Panc1 (cell line): ENCODE data around the gene BRAF. TPM values are rescaled to one million over a fixed set of nuclear protein-coding genes. Genes with fewer than 3 reads are reported as not detected.
"Not testable (repeated sequence)": the region's sequence is repeated elsewhere in the genome, so short reads cannot be mapped to it uniquely, and the experiment has no call there.

Experiments
- ATAC-seq: fragments of 200-7000 bp; cut with Tn5 transposase; 2 replicates; pipeline ENCODE4 v1.9.1; 2020; ENCODE audit warnings: mild to moderate bottlenecking, moderate library complexity
- BruUV-seq: library from RNA; stranded (reverse); fragments of 400-500 nt; replicated peaks from 2 replicates; lab custom pipeline; 2021; lab: Mats Ljungman, UMichigan
- CTCF ChIA-PET: fragments of 300-600 bp; sonication (Branson Sonifier 250); formaldehyde crosslinking; loops from one replicate; lab custom pipeline; 2022; ENCODE audit warnings: antibody characterized with exemption; lab: Charles Lee
- POLR2A ChIA-PET: fragments of 300-600 bp; sonication (Branson Sonifier 250); formaldehyde crosslinking; loops from one replicate; lab custom pipeline; 2022; ENCODE audit warnings: antibody characterized with exemption; lab: Charles Lee
- DNase-seq: peaks from one replicate; pipeline ENCODE4 v3.0.0-alpha.2; 2010; ENCODE audit warnings: low read depth, low spot score
- H3K27ac ChIP-seq: 2 replicates; pipeline ENCODE4 v1.5.1; 2011; ENCODE audit warnings: mild to moderate bottlenecking, low read length, inconsistent platforms
- H3K27me3 ChIP-seq: fragments of 200-500 bp; sonication (Bioruptor generic); 2 replicates; pipeline ENCODE4 v1.6.0; 2014; ENCODE audit warnings: low read length, inconsistent platforms; ENCODE audit not compliant: control insufficient read depth, insufficient read depth
- H3K36me3 ChIP-seq: fragments of 200-500 bp; sonication (Bioruptor generic); 2 replicates; pipeline ENCODE4 v1.5.1; 2014; ENCODE audit warnings: inconsistent platforms, mild to moderate bottlenecking, low read length, moderate library complexity; ENCODE audit not compliant: control insufficient read depth, insufficient read depth
- H3K4me1 ChIP-seq: 2 replicates; pipeline ENCODE4 v1.5.1; 2011; ENCODE audit warnings: inconsistent platforms, mild to moderate bottlenecking, low read length, moderate library complexity; ENCODE audit not compliant: control insufficient read depth, insufficient read depth
- H3K4me3 ChIP-seq, 2 experiments: 2 replicates each; pipeline ENCODE4 v1.5.1; 2011 to 2012; ENCODE audit warnings: low read depth in 2 of 2, low read length in 2 of 2, mild to moderate bottlenecking in 2 of 2, inconsistent platforms in 1 of 2, moderate library complexity in 1 of 2
- H3K9me3 ChIP-seq: fragments of 200-500 bp; sonication (Bioruptor generic); 2 replicates; pipeline ENCODE4 v1.5.1; 2014; ENCODE audit warnings: low read depth, mild to moderate bottlenecking, inconsistent platforms, low read length, moderate library complexity; ENCODE audit not compliant: control insufficient read depth, insufficient read depth
- CTCF ChIP-seq: fragments of 450-650 bp; IDR thresholded peaks from 2 replicates; pipeline ENCODE4 v1.5.1; 2017; ENCODE audit warnings: mild to moderate bottlenecking
- POLR2AphosphoS5 ChIP-seq: IDR thresholded peaks from 2 replicates; pipeline ENCODE4 v1.6.1; 2012; ENCODE audit warnings: mild to moderate bottlenecking, low read depth, low read length, moderate library complexity
- REST ChIP-seq, 2 experiments: IDR thresholded peaks; 2 replicates each; pipeline ENCODE4 v1.6.1; 2011 to 2012; ENCODE audit warnings: low read depth in 2 of 2, control low read depth in 1 of 2, low read length in 1 of 2, mild to moderate bottlenecking in 1 of 2, moderate library complexity in 1 of 2; ENCODE audit not compliant: insufficient read depth in 1 of 2
- SIN3A ChIP-seq: IDR thresholded peaks from 2 replicates; pipeline ENCODE4 v1.6.1; 2012; ENCODE audit warnings: low read depth, mild to moderate bottlenecking, low read length, moderate library complexity, borderline replicate concordance; ENCODE audit not compliant: insufficient read depth
- TCF7L2 ChIP-seq: IDR thresholded peaks from 2 replicates; pipeline ENCODE4 v1.6.1; 2011; ENCODE audit warnings: mild to moderate bottlenecking, low read depth, low read length, inconsistent platforms
- in situ Hi-C: cut with HindIII; loops from 2 replicates; pipeline ENCODE4 v1.10.0; 2016; ENCODE audit warnings: low sequenced_read_pairs, low pct_unique_long_range_greater_than_20kb
- intact Hi-C: fragments of 100-400 bp; cut with micrococcal nuclease; formaldehyde crosslinking; loops from one replicate; pipeline ENCODE4 v1.10.0; 2022; ENCODE audit not compliant: unreplicated experiment
- total RNA-seq: library from RNA; stranded (reverse); gene quantifications from one replicate; pipeline ENCODE4 v1.2.1, GENCODE V29; 2021; ENCODE audit not compliant: unreplicated experiment

The BRAF gene
- total RNA-seq, 1 experiment from 2014 or later: 26.3 TPM

- POLR2A ChIA-PET: interaction anchor here (0.7 kb wide), 1 partner anchor 10 kb away, joined by 3 read pairs; no protein-coding TSS in a partner anchor
- H3K27me3 ChIP-seq: no peaks in the 10 kb centered on the region
Observed at GRCh38 chr7:140744005-140744404, 180.7 kb downstream of the BRAF start.

GRCh38 chr7:140743255-140743654, 181.5 kb downstream of the BRAF start:
- H3K9me3 ChIP-seq, H3K4me1 ChIP-seq, CTCF ChIA-PET, H3K27me3 ChIP-seq, BruUV-seq, in situ Hi-C loops, DNase-seq, H3K27ac ChIP-seq, POLR2A ChIA-PET, ATAC-seq, H3K36me3 ChIP-seq, H3K4me3 ChIP-seq, intact Hi-C loops: not testable (repeated sequence)

More at GRCh38 chr7:140744005-140744404, 180.7 kb downstream of the BRAF start:
- CTCF ChIA-PET: no interaction called here
- in situ Hi-C loops (no loop called here), intact Hi-C loops (no loop called here)
- Histone ChIP-seq H3K36me3 (peaks cover 6% of the 10 kb centered on the region), H3K4me3 (no peak overlapping the region), H3K9me3 (no peaks in the 10 kb centered on the region), H3K27ac (no peak overlapping the region), H3K4me1 (no peaks in the 10 kb centered on the region)
- DNase-seq (no peak), ATAC-seq (no peak)
- no TSS peak for BruUV-seq
- TF ChIP-seq TCF7L2 (no peak), REST (IDR thresholded peaks at IDR 0.05; ENCODE audit: insufficient read depth in 1 of 2, low read depth in 2 of 2, low read length in 1 of 2) (no peak), POLR2AphosphoS5 (no peak), CTCF (no peak), SIN3A (no peak)

- Histone ChIP-seq H3K4me1 (no peaks in the 10 kb centered on the region), H3K27ac (no peak overlapping the region), H3K36me3 (peaks cover 8% of the 10 kb centered on the region), H3K27me3 (no peaks in the 10 kb centered on the region), H3K9me3 (no peaks in the 10 kb centered on the region), H3K4me3 (no peak overlapping the region)
- CTCF ChIA-PET: no interaction called here
- ATAC-seq (no peak), DNase-seq (no peak)
- POLR2A ChIA-PET: no interaction called here
- TF ChIP-seq CTCF (no peak), TCF7L2 (no peak), SIN3A (no peak), POLR2AphosphoS5 (no peak), REST (IDR thresholded peaks at IDR 0.05; ENCODE audit: insufficient read depth in 1 of 2, low read depth in 2 of 2, low read length in 1 of 2) (no peak)
- in situ Hi-C loops (no loop called here), intact Hi-C loops (no loop called here)
- BruUV-seq: no TSS peak
Observed at GRCh38 chr7:140738280-140738679, 186.4 kb downstream of the BRAF start.
